ENCODE measurements around the gene TMEM14C.
"Not testable (repeated sequence)": the region's sequence is repeated elsewhere in the genome, so short reads cannot be mapped to it uniquely, and the experiment has no call there.

Gene TMEM14C

GRCh38 chr6:10721850-10722569, 860 bp upstream of the TMEM14C start:
- no peak for DNase-seq

GRCh38 chr6:10722570-10722819, 375 bp upstream of the TMEM14C start:
- DNase-seq = no peak

- DNase-seq = no peak
Measured at GRCh38 chr6:10723567-10723881, 654 bp downstream of the TMEM14C start.

GRCh38 chr6:10725044-10725443, 2.2 kb downstream of the TMEM14C start:
- DNase-seq = no peak

GRCh38 chr6:10725716-10726115, 2.8 kb downstream of the TMEM14C start:
- no peak for DNase-seq

- peak; percentile 51 for DNase-seq
Measured at GRCh38 chr6:10730254-10730653, 7.4 kb downstream of the TMEM14C start.

GRCh38 chr6:10733151-10733715, 10.4 kb downstream of the TMEM14C start:
- DNase-seq = no peak

GRCh38 chr6:10733863-10734262, 11.0 kb downstream of the TMEM14C start:
- no peak for DNase-seq

- no peak for DNase-seq
Measured at GRCh38 chr6:10736731-10737130, 13.9 kb downstream of the TMEM14C start.

GRCh38 chr6:10740061-10740460, 17.2 kb downstream of the TMEM14C start:
- no peak for DNase-seq

- DNase-seq = not testable (repeated sequence)
Measured at GRCh38 chr6:10741643-10742042, 18.8 kb downstream of the TMEM14C start.

- DNase-seq = no peak
Measured at GRCh38 chr6:10742251-10742650, 19.4 kb downstream of the TMEM14C start.

GRCh38 chr6:10743515-10743914, 20.6 kb downstream of the TMEM14C start:
- DNase-seq = no peak

GRCh38 chr6:10745116-10745515, 22.2 kb downstream of the TMEM14C start:
- DNase-seq = no peak

- DNase-seq = no peak
Measured at GRCh38 chr6:10746915-10747250, 24.0 kb downstream of the TMEM14C start.

- DNase-seq = peak; percentile 93
Measured at GRCh38 chr6:10747251-10747972, 24.5 kb downstream of the TMEM14C start, which contains the start of gene TMEM14B. TMEM14B (plus strand) TSS chr6:10747805; CDS start chr6:10749246, 1,441 bp downstream.

- DNase-seq = no peak
Measured at GRCh38 chr6:10749734-10750133, 26.9 kb downstream of the TMEM14C start.

GRCh38 chr6:10750568-10750967, 27.7 kb downstream of the TMEM14C start:
- not testable (repeated sequence) for DNase-seq

- not testable (repeated sequence) for DNase-seq
Measured at GRCh38 chr6:10751757-10752156, 28.9 kb downstream of the TMEM14C start.

- DNase-seq = no peak
Measured at GRCh38 chr6:10756085-10756484, 33.2 kb downstream of the TMEM14C start.

- peak; percentile 8 for DNase-seq
Measured at GRCh38 chr6:10759312-10759839, 36.5 kb downstream of the TMEM14C start.

- no peak for DNase-seq
Measured at GRCh38 chr6:10759884-10760329, 37.0 kb downstream of the TMEM14C start.

GRCh38 chr6:10763006-10763405, 40.1 kb downstream of the TMEM14C start:
- no peak for DNase-seq

GRCh38 chr6:10769419-10769818, 46.5 kb downstream of the TMEM14C start:
- no peak for DNase-seq
